NCI-H446 (cell line): ENCODE data around the gene TPCN2.

Experiments used
- DNase-seq, 2 experiments: peaks; one replicate each; lab custom pipeline; 2025; lab: John Stamatoyannopoulos, UW

The TPCN2 gene

GRCh38 chr11:69010964-69011623 is 37.6 kb upstream of the TPCN2 start:
- DNase-seq, result no peak

DNA sequence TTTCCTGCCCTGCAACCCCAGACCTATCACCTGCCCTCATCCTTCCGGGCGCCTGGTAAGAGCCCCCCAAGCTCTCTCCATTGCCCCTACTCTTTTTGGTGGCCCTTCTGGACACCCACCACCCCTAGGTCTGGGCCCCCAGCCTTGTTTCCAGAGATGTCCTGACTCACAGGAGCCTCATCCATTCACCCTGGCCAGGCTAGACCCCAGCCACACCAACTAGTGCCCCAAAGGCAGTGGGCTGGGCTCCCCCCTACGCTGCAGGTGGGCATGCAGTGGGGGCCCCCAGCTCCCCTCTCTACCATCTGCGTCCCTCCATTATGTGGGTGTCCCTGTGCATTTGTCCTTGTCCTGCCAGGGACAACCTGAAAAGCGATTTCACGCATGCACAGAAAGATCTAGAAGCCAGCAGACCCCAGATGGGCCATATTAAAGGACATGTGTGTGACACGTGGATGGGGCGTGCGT is 37.1 kb upstream of the TPCN2 start:
- no peak for DNase-seq

DNA sequence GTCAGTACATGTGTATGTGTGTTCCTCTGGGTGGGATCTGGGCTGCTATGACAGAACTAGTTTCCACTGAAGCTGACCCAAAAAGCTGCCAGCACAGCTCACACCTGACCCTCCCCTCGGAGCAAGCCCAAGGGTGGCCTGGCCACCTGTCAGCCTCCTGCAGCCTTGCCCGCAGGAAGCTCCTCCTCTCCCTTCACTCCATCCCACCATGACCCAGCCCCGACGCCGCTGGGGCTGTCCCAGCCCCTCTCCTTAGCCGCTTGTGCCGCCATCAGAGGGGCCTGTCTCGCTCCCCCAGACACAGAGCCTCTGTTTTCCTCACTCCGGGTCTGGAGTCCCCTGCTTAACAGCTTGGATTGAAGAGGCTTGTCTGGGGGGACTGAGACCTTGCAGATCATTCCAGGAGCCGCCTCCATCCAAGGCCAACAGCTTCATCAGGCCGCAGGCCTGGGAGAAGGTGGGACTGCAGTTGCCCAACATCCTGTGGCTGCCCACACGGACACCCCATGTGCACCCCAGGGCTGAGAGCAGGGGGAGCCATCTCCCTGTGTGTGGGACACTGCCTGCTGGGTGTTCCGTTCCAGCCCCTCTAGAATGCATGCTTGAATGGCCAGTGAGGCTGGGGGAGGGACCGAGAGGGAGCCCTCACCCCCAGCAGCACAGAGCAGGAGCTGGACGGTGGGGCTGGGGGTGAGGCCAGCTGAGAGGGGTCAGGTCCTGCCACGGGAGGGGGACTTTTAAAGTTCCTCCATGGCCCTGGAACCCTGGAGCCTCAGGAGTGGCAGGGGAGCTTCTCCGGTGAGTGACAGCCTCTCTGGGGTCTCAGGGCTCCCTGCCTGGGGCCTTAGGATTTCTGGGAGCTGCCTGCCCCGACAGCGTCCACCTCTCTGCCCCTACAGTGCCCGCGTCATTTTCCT is 36.4 kb upstream of the TPCN2 start:
- no peak for DNase-seq

DNA sequence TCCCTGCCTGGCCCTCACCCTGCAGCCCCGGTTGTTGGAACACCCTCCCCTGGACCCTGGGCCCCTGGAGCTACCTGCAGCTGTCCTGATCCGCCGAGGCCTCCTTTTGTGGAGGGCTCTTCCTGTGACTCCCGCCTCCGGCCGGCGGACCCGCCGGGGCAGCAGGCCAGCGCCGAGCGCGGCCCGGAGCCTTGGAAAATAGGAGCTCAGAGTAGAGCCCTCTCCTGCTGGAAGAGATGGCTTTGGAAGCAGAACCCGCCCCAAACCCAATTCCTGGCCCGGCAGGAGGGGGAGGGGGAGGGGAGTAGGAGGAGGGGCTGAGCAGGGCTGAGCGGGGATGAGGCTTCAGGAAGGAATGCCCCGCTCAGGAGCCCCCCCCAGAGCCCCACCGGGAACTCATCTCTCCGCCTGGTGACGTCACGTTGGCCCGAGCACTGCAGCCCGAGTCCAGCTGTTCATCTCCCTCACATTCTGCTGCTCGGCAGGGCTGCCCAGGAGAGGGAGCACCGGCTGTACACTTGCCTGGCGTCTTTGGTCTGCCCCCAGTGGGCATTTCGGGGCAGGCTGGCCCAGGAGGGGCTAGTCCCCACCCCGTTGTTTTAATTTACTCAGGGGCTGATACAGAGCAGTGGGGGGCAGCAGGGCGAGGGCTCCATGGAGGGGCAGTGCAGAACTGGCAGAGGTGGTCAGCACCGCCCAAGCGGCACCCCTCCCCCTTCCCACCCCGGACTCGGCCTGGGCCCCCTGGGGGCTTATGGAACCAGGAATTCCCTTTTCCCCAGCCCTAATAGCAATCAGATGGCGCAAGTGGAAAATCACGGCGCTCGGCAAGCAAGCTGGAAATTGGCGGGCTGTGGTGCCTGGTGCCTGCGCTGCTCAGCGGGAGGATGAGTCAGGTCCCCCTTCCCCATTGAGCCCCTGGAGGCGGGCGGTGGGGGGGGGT is 35.5 kb upstream of the TPCN2 start, which contains the start of gene MRGPRF:
Gene MRGPRF, minus strand, starts transcription at position 238 of the 943 bp plus-strand sequence. CDS start 3,345 bp downstream, outside the sequence.
- no peak for DNase-seq

GRCh38 chr11:69014084-69014851 is 34.5 kb upstream of the TPCN2 start:
- DNase-seq, result no peak

DNA sequence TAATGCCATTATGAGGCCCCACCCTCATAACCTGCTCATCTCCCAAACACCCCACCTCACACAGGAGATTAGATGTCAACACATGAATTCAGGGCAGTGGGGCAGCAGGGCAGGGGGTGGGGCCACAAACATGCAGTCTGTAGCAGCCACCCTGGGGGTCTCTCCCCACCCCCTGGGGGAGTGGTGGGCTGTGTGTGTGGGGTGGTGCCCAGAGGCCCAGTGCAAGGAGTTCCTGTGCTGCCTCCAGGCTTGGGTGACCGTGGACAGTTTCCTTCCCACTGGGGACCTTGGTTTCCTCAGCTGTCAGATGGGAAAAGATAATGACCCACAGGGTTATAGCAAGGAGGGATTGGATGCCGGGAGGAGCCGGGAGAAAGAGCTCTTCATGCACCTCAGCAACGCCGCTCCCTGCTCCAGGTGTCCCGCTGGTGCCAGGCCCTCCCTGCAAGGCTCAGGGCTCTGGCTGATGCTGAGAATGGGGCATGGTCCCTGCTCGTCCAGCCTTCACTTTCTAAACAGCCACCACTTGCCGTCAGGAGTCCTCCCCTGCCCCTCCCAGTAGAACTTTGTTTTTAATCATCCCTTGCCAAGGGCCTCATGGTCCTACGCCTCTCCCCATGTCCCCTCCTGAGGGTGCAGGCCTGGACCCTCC is 33.7 kb upstream of the TPCN2 start:
- no peak for DNase-seq

- DNase-seq, result no peak
Measured at GRCh38 chr11:69017951-69018350, 30.8 kb upstream of the TPCN2 start.

GRCh38 chr11:69018924-69019323 is 29.8 kb upstream of the TPCN2 start:
- DNase-seq, result no peak

DNA sequence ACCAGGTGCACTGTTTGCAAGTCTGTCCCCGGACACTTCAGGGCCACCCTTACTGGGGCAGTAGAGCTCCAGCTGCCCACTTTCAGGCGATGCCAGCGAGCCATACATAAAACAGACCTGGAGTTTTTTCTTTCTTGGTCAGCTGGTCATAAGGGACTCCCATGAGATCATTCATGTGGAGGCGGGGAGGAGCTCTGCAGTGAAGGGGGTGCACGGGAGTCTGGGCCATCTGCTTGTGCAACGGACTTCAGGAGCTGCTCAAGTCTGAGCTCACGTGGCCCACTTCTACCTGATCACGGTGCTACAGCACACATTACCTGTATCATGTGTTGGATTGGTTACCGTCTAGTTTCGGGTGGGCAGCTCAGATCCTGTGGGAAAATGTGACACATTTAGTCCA is 26.5 kb upstream of the TPCN2 start:
- DNase-seq, result no peak

DNA sequence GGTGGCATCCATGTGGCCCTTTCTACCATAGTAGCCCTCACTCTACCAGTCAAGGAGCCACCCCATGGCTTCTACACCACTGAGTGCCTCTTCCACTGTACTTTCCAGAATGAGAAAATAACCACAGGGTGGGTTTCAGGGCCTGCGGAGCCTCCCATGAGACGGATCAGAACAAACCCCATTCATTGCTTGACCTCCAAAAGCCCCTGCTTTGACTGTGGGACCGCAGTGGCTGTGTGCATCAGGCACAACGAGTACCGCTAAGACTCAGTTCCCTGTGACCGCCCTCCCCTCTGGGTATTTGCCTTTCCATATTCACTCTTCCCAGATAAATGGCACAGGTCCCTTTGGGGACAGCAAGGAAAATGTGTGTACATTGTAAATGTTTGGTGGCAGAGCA is 24.2 kb upstream of the TPCN2 start:
- DNase-seq, result no peak

GRCh38 chr11:69027704-69028372 is 20.9 kb upstream of the TPCN2 start:
- no peak for DNase-seq

GRCh38 chr11:69030301-69030700 is 18.4 kb upstream of the TPCN2 start:
- DNase-seq, result no peak

GRCh38 chr11:69032833-69033232 is 15.9 kb upstream of the TPCN2 start:
- DNase-seq, result no peak

GRCh38 chr11:69033431-69033830 is 15.3 kb upstream of the TPCN2 start:
- no peak for DNase-seq

- DNase-seq, result no peak
Measured at GRCh38 chr11:69034123-69034867, 14.4 kb upstream of the TPCN2 start.

GRCh38 chr11:69035150-69035945 is 13.4 kb upstream of the TPCN2 start:
- no peak for DNase-seq

- DNase-seq, result no peak
Measured at GRCh38 chr11:69035946-69036340, 12.8 kb upstream of the TPCN2 start.

DNA sequence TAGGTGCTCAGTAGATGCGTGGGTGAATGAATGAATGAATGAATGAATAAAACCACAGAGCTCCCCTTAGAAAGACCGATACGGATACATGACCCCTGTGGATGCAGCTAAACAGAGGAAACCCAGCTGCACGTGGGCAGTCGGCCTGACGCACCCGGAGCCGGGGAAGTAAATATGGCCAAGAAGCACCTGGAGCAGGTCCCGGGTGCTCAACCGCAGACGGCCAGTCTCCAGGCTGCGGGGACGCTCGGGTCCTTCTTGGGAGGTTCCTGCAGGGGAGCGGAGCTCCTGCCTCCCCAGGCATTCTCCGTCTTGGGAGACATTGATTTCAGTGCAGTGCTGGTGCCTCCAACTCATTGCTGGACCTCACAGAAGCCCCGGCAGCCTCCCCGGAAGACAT is 11.7 kb upstream of the TPCN2 start:
- no peak for DNase-seq

GRCh38 chr11:69037544-69037943 is 11.2 kb upstream of the TPCN2 start:
- DNase-seq, result no peak
